Activated CD8-positive, alpha-beta T cell treated with anti-CD3 and anti-CD28 coated beads for 36 hours (primary cell): ENCODE data around the gene DIP2A. TPM values are rescaled to one million over a fixed set of nuclear protein-coding genes. Genes with fewer than 3 reads are reported as not detected.
A peak's percentile ranks its signal among the peaks of the same experiment; 100 is the strongest.

Experiments
- ATAC-seq: fragments of 200-7000 bp; cut with Tn5 transposase; one replicate; pipeline ENCODE4 v1.10.0; 2021; ENCODE audit warnings: mild to moderate bottlenecking, moderate library complexity
- CTCF ChIA-PET: fragments of 350-600 bp; sonication (Branson Sonifier 250); formaldehyde crosslinking; loops from one replicate; lab custom pipeline; 2021; ENCODE audit warnings: antibody characterized with exemption; lab: Charles Lee
- POLR2A ChIA-PET: fragments of 350-600 bp; sonication (Branson Sonifier 250); formaldehyde crosslinking; loops from one replicate; lab custom pipeline; 2021; ENCODE audit warnings: antibody characterized with exemption; lab: Charles Lee
- DNase-seq: peaks from one replicate; pipeline ENCODE4 v3.0.0-alpha.2; 2020
- H3K27ac Mint-ChIP-seq: one replicate; pipeline ENCODE4 v1.8.0; 2021; ENCODE audit warnings: mild to moderate bottlenecking, mixed read lengths
- H3K27me3 Mint-ChIP-seq: one replicate; pipeline ENCODE4 v1.8.0; 2021; ENCODE audit warnings: mixed read lengths
- H3K36me3 Mint-ChIP-seq: one replicate; pipeline ENCODE4 v1.8.0; 2021; ENCODE audit warnings: low read depth, mixed read lengths
- H3K4me1 Mint-ChIP-seq: one replicate; pipeline ENCODE4 v1.8.0; 2021; ENCODE audit warnings: low read depth, mixed read lengths
- H3K4me3 Mint-ChIP-seq: one replicate; pipeline ENCODE4 v1.8.0; 2021; ENCODE audit warnings: mild to moderate bottlenecking, moderate library complexity, mixed read lengths
- H3K9me3 Mint-ChIP-seq: one replicate; pipeline ENCODE4 v1.8.0; 2021; ENCODE audit warnings: mixed read lengths
- intact Hi-C: fragments of 100-400 bp; cut with micrococcal nuclease; formaldehyde crosslinking; loops from one replicate; pipeline ENCODE4 v1.10.0; 2022
- total RNA-seq, 2 experiments: library from RNA; stranded (reverse); gene quantifications; one replicate each; pipeline ENCODE4 v1.2.3, GENCODE V29; 2021
- TF ChIP-seq, protein P1 (sequence below): fragments of 200-600 bp; IDR thresholded peaks from one replicate; pipeline ENCODE4 v1.8.0; 2022; ENCODE audit warnings: antibody characterized with exemption, mild to moderate bottlenecking

DIP2A gene
- total RNA-seq, 2 experiments from 2014 or later = 30.9 to 34.1 TPM

DNA sequence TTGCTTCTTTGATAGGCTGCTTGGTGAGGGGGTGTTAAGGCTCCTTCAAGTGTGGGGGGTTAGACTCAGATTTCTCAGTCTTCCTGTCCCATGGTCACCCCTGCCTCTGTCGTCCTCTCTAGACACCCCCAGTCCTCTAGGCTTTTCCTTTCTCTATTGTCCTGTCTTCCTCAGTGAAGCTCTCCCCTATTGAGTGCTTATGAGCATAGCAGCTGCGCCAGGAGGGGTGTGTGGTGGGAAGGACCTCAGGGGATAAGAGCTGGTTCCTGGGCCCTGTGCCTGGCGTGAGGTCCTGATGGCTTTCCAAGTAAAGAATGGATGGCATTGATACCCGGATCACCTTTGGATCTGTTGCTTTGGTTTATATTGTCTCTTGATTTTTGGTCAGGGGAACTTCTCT lies 69.1 kb downstream of the DIP2A start:
- TF ChIP-seq, protein P1, sequence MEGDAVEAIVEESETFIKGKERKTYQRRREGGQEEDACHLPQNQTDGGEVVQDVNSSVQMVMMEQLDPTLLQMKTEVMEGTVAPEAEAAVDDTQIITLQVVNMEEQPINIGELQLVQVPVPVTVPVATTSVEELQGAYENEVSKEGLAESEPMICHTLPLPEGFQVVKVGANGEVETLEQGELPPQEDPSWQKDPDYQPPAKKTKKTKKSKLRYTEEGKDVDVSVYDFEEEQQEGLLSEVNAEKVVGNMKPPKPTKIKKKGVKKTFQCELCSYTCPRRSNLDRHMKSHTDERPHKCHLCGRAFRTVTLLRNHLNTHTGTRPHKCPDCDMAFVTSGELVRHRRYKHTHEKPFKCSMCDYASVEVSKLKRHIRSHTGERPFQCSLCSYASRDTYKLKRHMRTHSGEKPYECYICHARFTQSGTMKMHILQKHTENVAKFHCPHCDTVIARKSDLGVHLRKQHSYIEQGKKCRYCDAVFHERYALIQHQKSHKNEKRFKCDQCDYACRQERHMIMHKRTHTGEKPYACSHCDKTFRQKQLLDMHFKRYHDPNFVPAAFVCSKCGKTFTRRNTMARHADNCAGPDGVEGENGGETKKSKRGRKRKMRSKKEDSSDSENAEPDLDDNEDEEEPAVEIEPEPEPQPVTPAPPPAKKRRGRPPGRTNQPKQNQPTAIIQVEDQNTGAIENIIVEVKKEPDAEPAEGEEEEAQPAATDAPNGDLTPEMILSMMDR = no peak
- intact Hi-C loops = no loop called here
- CTCF ChIA-PET = interaction anchor here (0.8 to 1.0 kb wide), 2 partner anchors 10 to 24 kb away, joined by 4 read pairs; no protein-coding TSS in a partner anchor
- Mint-ChIP-seq H3K36me3 (peaks cover 12% of the 10 kb centered on the region), H3K4me3 (no peak overlapping the region), H3K4me1 (peaks cover 33% of the 10 kb centered on the region), H3K27me3 (no peaks in the 10 kb centered on the region), H3K27ac (no peak overlapping the region), H3K9me3 (no peaks in the 10 kb centered on the region)
- POLR2A ChIA-PET = no interaction called here
- ATAC-seq (no peak), DNase-seq (no peak)

DNA sequence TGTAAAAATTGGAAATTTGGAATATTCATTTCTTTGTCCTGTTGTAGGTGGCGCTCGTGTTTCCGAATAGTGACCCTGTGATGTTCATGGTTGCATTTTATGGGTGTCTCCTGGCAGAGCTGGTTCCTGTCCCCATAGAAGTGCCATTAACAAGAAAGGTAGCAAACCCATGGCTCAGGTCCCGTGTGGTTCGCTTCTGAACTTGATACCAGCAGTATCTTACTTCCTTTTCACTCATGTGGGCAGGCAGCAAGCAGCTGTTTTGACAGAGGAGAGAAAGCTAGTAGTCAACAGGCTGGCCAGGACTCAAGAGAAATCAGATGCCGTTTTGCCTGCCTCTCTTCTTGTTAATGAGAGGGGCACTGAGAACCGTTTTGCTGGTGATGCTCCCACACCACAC lies 73.4 kb downstream of the DIP2A start:
- no peaks in the 10 kb centered on the region for H3K9me3 Mint-ChIP-seq
- H3K36me3 Mint-ChIP-seq = peaks cover 13% of the 10 kb centered on the region
- intact Hi-C loops = no loop called here
- TF ChIP-seq, protein P1 = no peak
- H3K27ac Mint-ChIP-seq = peak overlapping the region; percentile 71
- no peak overlapping the region for H3K4me3 Mint-ChIP-seq
- POLR2A ChIA-PET = no interaction called here
- peak; percentile 24 for DNase-seq
- CTCF ChIA-PET = interaction anchor here (0.6 to 2.0 kb wide), 14 partner anchors 9 to 121 kb away, joined by 3 to 11 read pairs (median 5); no protein-coding TSS in a partner anchor
- H3K27me3 Mint-ChIP-seq = no peaks in the 10 kb centered on the region
- peaks cover 27% of the 10 kb centered on the region for H3K4me1 Mint-ChIP-seq
- ATAC-seq = peak; percentile 39

DNA sequence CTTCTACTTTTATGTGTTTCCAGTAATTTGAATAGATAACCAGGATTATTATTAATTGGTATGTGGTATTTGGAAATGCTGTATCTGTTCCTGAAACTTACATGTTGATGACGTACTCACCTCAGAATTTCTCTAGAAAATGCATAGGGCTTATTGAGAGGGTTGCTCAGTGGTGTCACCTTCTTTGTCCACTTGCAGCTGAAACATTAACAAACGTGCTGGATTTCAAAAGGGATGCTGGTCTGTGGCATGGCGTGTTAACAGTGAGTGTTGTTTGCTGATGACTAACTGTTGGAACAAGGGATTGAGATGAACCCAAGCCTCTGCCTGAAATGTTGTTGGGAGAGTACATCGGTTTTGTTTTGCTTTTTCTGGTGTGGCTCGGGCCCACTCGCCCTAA lies 78.3 kb downstream of the DIP2A start:
- Mint-ChIP-seq H3K36me3 (peaks cover 13% of the 10 kb centered on the region), H3K27ac (no peak overlapping the region), H3K9me3 (no peaks in the 10 kb centered on the region), H3K27me3 (no peaks in the 10 kb centered on the region), H3K4me1 (peaks cover 6% of the 10 kb centered on the region), H3K4me3 (no peak overlapping the region)
- TF ChIP-seq, protein P1 = no peak
- POLR2A ChIA-PET = interaction anchor here (1.2 kb wide), 1 partner anchor 16 kb away, joined by 3 read pairs; no protein-coding TSS in a partner anchor
- DNase-seq = no peak
- CTCF ChIA-PET = interaction anchor here (1.2 kb wide), 1 partner anchor 9 kb away, joined by 4 read pairs; no protein-coding TSS in a partner anchor
- intact Hi-C loops = no loop called here
- ATAC-seq = no peak

DNA sequence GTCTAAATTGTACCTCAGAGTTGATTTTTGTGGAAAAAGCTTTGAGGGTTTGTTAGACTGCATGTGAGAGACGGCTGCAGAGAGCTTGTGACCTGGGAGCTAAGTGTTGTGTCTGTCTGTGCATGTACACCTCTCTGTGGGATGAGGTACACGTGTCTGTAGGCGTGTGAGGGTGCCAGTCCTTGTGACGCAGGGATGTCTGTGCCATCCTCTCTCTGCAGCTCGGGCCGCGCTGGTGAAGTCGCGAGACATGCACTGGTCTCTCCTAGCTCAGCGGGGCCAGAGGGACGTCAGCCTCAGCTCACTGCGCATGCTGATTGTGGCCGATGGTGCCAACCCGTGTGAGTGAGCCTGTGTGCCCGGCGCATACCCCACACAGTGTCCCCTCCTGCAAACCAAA lies 79.6 kb downstream of the DIP2A start:
- TF ChIP-seq, protein P1 = no peak
- peaks cover 11% of the 10 kb centered on the region for H3K36me3 Mint-ChIP-seq
- ATAC-seq (no peak), DNase-seq (no peak)
- CTCF ChIA-PET = interaction anchor here (1.2 to 1.6 kb wide), 2 partner anchors 10 to 13 kb away, joined by 4 read pairs; no protein-coding TSS in a partner anchor
- no peaks in the 10 kb centered on the region for H3K9me3 Mint-ChIP-seq
- intact Hi-C loops = no loop called here
- POLR2A ChIA-PET = interaction anchor here (0.8 to 1.2 kb wide), 2 partner anchors 14 to 32 kb away, joined by 3 read pairs; no protein-coding TSS in a partner anchor
- no peak overlapping the region for H3K27ac Mint-ChIP-seq
- H3K4me1 Mint-ChIP-seq = peaks cover 4% of the 10 kb centered on the region
- H3K4me3 Mint-ChIP-seq = no peak overlapping the region
- H3K27me3 Mint-ChIP-seq = no peaks in the 10 kb centered on the region

DNA sequence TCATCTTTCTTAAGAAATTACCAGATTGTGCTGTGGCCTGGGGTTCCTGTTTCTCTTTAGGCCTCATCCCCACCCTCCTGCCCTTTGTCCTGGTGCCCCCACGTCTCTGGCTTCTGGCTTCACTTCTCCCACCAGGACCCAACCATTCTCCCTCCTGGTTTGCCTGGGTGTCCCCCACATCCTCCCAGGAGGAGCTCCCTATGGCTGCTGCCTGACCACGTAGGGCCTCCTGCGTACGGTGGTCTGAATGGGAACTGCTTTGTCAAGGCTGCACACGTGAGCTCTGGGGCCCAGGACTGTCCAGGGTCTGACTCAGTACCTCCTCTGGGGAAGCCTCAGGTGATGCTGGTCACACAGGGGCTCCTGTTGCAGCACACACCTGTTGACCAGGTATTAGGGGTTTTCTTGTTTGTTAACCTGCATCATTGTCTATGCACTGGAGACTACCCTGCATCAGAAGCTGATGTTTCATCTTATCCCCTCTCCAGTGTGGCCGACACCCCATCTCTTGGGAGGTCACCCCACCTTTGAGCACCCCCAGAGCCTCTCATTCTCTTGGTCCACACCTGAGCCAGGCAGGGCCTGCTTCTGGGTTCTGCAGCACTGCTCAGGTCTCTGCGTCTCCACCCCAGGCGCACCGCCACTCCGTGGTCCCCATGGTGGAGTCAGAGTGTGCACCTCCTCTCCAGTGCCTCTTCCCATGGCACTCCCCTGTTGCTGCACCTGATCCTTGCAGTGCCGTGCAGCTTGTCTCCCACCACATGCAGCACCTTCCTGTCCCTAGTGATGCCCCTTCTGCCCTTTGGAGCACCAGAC lies 80.4 kb downstream of the DIP2A start:
- Mint-ChIP-seq H3K4me3 (no peak overlapping the region), H3K4me1 (peaks cover 11% of the 10 kb centered on the region), H3K36me3 (peaks cover 18% of the 10 kb centered on the region), H3K27me3 (no peaks in the 10 kb centered on the region), H3K9me3 (no peaks in the 10 kb centered on the region), H3K27ac (no peak overlapping the region)
- TF ChIP-seq, protein P1 = no peak
- intact Hi-C loops = no loop called here
- DNase-seq (no peak), ATAC-seq (no peak)
- ChIA-PET POLR2A (no interaction called here), CTCF (interaction anchor here (1.6 kb wide), 1 partner anchor 12 kb away, joined by 4 read pairs; no protein-coding TSS in a partner anchor)
